Measurements from ENCODE around the gene H1-8.

Gene H1-8

DNA sequence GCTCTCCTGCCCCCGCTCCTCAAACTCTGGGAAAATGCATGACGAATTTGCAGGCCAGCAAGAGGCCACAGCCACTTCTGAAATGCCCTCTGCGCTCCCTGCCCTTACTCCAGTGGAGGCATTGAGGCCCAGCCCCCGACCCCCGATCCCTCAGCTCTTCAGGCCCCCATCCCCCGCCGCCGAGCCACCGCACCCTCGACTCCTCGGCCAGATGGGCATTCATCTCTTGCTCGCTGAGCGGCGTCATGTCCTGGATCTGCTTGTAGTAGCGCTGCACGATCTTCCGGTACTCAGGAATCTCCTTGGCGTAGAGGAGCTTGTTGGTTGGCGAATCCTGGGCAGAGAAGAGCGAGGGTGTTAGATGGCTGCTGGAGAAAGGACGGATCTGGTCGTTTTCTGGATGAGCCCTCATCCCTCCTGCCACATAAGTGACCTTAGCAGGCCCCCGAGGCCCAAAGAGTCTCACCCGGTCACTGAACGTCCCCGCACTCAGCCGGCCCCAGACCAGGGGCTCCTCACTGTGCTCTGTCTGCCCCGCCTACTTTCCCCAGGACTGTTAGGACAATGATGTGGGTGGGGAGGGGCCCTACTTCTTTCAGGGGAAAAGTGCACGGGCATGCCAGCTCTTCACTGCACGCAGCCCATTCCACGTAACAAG, 14.0 kb downstream of the H1-8 start:
- no peaks in the 10 kb centered on the region for H3K9me3 ChIP-seq
- no peaks in the 10 kb centered on the region for H3K4me1 ChIP-seq (ENCODE audit: control insufficient read depth in 1 of 2, insufficient read depth in 1 of 2, low read depth in 1 of 2, low read length in 1 of 2)
- no peaks in the 10 kb centered on the region for H3K36me3 ChIP-seq
- TF ChIP-seq, protein P1, sequence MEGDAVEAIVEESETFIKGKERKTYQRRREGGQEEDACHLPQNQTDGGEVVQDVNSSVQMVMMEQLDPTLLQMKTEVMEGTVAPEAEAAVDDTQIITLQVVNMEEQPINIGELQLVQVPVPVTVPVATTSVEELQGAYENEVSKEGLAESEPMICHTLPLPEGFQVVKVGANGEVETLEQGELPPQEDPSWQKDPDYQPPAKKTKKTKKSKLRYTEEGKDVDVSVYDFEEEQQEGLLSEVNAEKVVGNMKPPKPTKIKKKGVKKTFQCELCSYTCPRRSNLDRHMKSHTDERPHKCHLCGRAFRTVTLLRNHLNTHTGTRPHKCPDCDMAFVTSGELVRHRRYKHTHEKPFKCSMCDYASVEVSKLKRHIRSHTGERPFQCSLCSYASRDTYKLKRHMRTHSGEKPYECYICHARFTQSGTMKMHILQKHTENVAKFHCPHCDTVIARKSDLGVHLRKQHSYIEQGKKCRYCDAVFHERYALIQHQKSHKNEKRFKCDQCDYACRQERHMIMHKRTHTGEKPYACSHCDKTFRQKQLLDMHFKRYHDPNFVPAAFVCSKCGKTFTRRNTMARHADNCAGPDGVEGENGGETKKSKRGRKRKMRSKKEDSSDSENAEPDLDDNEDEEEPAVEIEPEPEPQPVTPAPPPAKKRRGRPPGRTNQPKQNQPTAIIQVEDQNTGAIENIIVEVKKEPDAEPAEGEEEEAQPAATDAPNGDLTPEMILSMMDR (IDR thresholded peaks at IDR 0.05): no peak
- no peak overlapping the region for H3K27ac ChIP-seq
- H3K4me3 ChIP-seq (ENCODE audit: low read depth in 1 of 2, low read length in 1 of 2): no peak overlapping the region
- no peaks in the 10 kb centered on the region for H3K27me3 ChIP-seq

DNA sequence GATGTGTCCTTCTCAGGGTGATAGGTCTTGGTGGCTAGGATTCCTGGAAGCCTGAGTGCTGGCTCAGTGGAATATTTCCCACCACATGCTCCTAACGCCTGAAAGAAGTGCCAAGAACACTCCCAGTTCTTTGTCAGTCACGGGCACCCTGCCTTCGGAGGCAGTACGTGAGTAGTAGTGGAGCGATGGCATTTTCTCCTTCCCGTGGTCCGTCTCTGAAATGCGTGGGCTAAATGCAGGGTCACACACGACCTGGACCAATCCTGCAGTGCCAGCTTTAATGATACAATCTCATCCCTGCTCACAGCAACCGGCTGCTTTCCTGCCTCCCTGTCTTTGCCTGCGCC, 14.5 kb downstream of the H1-8 start:
- TF ChIP-seq, protein P1 (IDR thresholded peaks at IDR 0.05): no peak
- Histone ChIP-seq H3K36me3 (no peaks in the 10 kb centered on the region), H3K4me1 (ENCODE audit: control insufficient read depth in 1 of 2, insufficient read depth in 1 of 2, low read depth in 1 of 2, low read length in 1 of 2) (no peaks in the 10 kb centered on the region), H3K9me3 (no peaks in the 10 kb centered on the region), H3K27ac (no peak overlapping the region), H3K27me3 (no peaks in the 10 kb centered on the region), H3K4me3 (ENCODE audit: low read depth in 1 of 2, low read length in 1 of 2) (no peak overlapping the region)

DNA sequence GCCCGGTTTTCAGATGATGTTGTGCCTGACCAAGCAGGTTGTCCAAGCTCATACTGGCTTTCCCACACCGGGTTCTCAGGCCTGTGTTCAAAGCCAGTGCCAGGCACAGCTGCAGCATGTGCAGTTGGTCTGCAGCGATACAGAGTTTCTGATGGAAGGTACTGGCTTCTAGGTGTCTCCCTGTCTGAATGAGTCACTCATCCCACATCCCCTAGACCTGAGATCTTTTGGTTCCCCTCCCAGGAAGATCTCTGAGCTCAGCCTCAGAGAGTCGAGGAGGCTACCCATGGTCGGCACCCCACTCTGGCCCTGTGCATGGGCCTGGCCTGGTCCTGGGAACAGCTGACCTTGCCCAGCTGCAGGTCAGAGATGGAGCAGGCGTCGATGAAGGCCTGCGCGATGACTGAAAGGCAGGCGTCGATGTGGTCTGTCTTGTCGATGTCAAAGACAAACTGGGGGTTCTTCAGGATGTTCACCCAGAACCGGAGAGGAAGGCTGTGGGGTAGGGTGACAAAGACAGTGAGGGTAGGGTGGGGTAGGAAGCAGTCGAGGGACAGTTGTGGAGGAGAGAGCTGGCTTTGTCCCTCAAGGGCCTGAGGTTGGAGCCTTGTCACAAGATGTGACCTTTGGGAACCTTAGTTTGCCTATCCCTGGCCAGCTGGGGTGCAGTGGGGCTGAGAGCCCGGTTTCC, 15.3 kb downstream of the H1-8 start:
- Histone ChIP-seq H3K4me3 (ENCODE audit: low read depth in 1 of 2, low read length in 1 of 2) (no peak overlapping the region), H3K27ac (no peak overlapping the region), H3K9me3 (no peaks in the 10 kb centered on the region), H3K4me1 (ENCODE audit: control insufficient read depth in 1 of 2, insufficient read depth in 1 of 2, low read depth in 1 of 2, low read length in 1 of 2) (no peaks in the 10 kb centered on the region), H3K27me3 (no peaks in the 10 kb centered on the region), H3K36me3 (no peaks in the 10 kb centered on the region)
- TF ChIP-seq, protein P1 (IDR thresholded peaks at IDR 0.05): no peak

DNA sequence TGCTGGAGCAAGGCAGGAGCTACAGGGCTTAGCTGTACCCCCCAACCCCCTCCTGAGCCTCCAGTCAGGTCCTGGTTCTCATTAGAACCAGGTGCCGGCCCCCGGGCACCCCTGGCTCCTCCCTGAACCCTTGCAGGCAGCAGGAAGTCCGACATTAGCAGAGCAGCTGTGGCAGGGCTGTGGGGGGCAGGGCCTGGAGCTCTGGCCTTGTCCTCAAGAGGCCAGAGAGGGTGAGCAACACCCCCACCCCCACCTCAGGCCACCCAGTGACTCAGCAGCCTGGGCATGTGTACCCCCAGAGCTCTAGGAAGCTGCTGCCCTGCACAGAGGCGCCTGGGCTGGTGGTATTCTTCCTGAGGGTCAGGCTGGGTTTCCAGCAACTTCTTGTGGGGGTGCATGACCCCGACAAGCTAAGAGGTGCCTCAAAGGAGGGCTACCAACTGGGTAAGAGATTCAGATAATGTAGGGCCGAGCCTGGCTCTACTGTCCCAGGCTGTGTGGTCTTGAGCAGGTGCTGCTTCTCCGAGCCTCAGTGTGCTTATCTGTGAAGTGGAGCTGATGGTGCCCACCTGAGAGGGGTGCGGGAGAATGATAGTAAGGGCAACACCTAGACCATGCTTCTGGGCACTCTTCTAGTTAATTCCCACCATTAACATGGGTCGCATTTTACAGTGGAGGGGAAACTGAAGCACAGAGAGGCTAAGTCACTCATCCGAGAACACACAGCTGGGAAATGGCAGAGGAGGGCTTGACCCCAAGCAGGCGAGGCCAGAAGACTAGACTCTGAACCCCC, 16.0 kb downstream of the H1-8 start:
- no peaks in the 10 kb centered on the region for H3K9me3 ChIP-seq
- H3K36me3 ChIP-seq: no peaks in the 10 kb centered on the region
- H3K4me1 ChIP-seq (ENCODE audit: control insufficient read depth in 1 of 2, insufficient read depth in 1 of 2, low read depth in 1 of 2, low read length in 1 of 2): no peaks in the 10 kb centered on the region
- TF ChIP-seq, protein P1 (IDR thresholded peaks at IDR 0.05): no peak
- H3K27ac ChIP-seq: no peak overlapping the region
- H3K27me3 ChIP-seq: no peaks in the 10 kb centered on the region
- H3K4me3 ChIP-seq (ENCODE audit: low read depth in 1 of 2, low read length in 1 of 2): no peak overlapping the region

DNA sequence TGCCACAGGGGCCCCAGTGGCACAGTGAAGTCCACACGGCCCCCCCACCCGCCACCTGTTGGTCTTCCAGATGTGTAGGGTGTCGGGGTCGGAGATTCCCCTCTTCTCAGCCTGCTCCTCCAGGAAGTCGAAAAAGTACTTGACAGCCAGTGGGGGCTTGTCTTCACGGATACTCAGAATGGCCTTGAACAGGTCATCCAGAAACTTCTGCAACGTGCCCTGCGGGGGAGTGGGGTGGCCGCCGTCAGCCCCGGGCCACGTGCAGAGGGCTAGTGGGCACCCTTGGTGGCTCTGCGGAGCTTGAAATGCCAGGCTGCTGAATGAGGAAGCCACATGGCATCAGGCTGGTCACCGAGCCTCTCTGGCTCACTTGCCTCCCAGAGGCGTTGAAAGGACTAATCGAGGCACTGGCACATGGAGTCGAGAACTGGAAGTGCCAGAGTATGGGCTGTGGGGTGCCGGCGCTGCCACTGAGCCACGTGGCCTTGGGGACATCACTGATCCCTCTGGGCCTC, 16.6 kb downstream of the H1-8 start:
- Histone ChIP-seq H3K27me3 (no peaks in the 10 kb centered on the region), H3K36me3 (no peaks in the 10 kb centered on the region), H3K4me1 (ENCODE audit: control insufficient read depth in 1 of 2, insufficient read depth in 1 of 2, low read depth in 1 of 2, low read length in 1 of 2) (no peaks in the 10 kb centered on the region), H3K9me3 (no peaks in the 10 kb centered on the region), H3K4me3 (ENCODE audit: low read depth in 1 of 2, low read length in 1 of 2) (no peak overlapping the region), H3K27ac (no peak overlapping the region)
- TF ChIP-seq, protein P1 (IDR thresholded peaks at IDR 0.05): no peak
